Muscle of back (tissue), 13 donors: ENCODE measurements around the gene ATRNL1. TPM values are rescaled to one million over a fixed set of nuclear protein-coding genes. Genes with fewer than 3 reads are reported as not detected.
A peak's percentile ranks its signal among the peaks of the same experiment; 100 is the strongest.

Experiments
- DNase-seq, 3 donors: peaks; one replicate each; pipeline versions ENCODE4 v3.0.0 to v3.0.0-alpha.2; 2013
- long read RNA-seq, 9 donors: transcript quantifications; one replicate each; lab custom pipeline, GENCODE V29; 2026
- polyA plus RNA-seq, 10 donors: library from polyadenylated mRNA; unstranded; fragments of 120-200 nt; gene quantifications; one replicate each; pipeline ENCODE4 v1.2.1, GENCODE V29; 2013; ENCODE audit not compliant: insufficient read length in 10 of 10

ATRNL1 gene
- polyA plus RNA-seq = 1 to 10 TPM in 6 of 10 donors, under 1 TPM in 4; 0.52 to 5.2 (median 1.2) TPM
- long read RNA-seq, donor 1 = 0 reads
- long read RNA-seq, donor 2 = 0 reads
- long read RNA-seq, donor 3 = 0 reads
- long read RNA-seq, donor 4, partial matches to known transcripts = 0 of 1 reads
- long read RNA-seq, donor 4, other reads (novel, unspliced or antisense) = 0 of 1 reads
- long read RNA-seq, donor 5 = 0 reads
- long read RNA-seq, donor 6 = 0 reads
- long read RNA-seq, donor 7, partial matches to known transcripts = 0 of 1 reads
- long read RNA-seq, donor 7, other reads (novel, unspliced or antisense) = 0 of 1 reads
- long read RNA-seq, donor 8 = 0 reads
- long read RNA-seq, donor 9 = 0 reads

GRCh38 chr10:115093286-115093775 is at the start of gene ATRNL1:
TSS of gene ATRNL1 (plus strand) at chr10:115093365. CDS start at chr10:115093751, 386 bp downstream.
- peak; percentile 18 to 79 (median 71) for DNase-seq

- DNase-seq = no peak
These were observed 49.4 kb upstream of the ATRNL1 start for GRCh38 chr10:115043719-115044118.

GRCh38 chr10:115044891-115045290 is 48.3 kb upstream of the ATRNL1 start:
- no peak for DNase-seq

GRCh38 chr10:115045499-115045898 is 47.7 kb upstream of the ATRNL1 start:
- DNase-seq = no peak

- no peak for DNase-seq
These were observed 46.4 kb upstream of the ATRNL1 start for GRCh38 chr10:115046686-115047236.

GRCh38 chr10:115047705-115048104 is 45.5 kb upstream of the ATRNL1 start:
- DNase-seq = no peak

GRCh38 chr10:115049318-115049717 is 43.8 kb upstream of the ATRNL1 start:
- DNase-seq = no peak

GRCh38 chr10:115049960-115050359 is 43.2 kb upstream of the ATRNL1 start:
- peak in 1 of 3 donors; percentile 25 for DNase-seq

GRCh38 chr10:115050375-115051010 is 42.7 kb upstream of the ATRNL1 start:
- DNase-seq = no peak

GRCh38 chr10:115051216-115051615 is 41.9 kb upstream of the ATRNL1 start:
- DNase-seq = no peak

- no peak for DNase-seq
These were observed 40.9 kb upstream of the ATRNL1 start for GRCh38 chr10:115052226-115052625.

GRCh38 chr10:115052728-115053127 is 40.4 kb upstream of the ATRNL1 start:
- no peak for DNase-seq

- no peak for DNase-seq
These were observed 37.0 kb upstream of the ATRNL1 start for GRCh38 chr10:115056186-115056585.

- no peak for DNase-seq
These were observed 33.8 kb upstream of the ATRNL1 start for GRCh38 chr10:115059301-115059898.

- DNase-seq = peak; percentile 5 to 39 (median 33)
These were observed 29.2 kb upstream of the ATRNL1 start for GRCh38 chr10:115063701-115064658.

- no peak for DNase-seq
These were observed 27.4 kb upstream of the ATRNL1 start for GRCh38 chr10:115065801-115066200.

GRCh38 chr10:115066528-115066927 is 26.6 kb upstream of the ATRNL1 start:
- no peak for DNase-seq

GRCh38 chr10:115073796-115074195 is 19.4 kb upstream of the ATRNL1 start:
- DNase-seq = no peak

- DNase-seq = peak in 1 of 3 donors; percentile 20
These were observed 10.7 kb upstream of the ATRNL1 start for GRCh38 chr10:115082506-115082905.

- DNase-seq = no peak
These were observed 8.8 kb upstream of the ATRNL1 start for GRCh38 chr10:115084277-115084850.

GRCh38 chr10:115091161-115091560 is 2.0 kb upstream of the ATRNL1 start:
- DNase-seq = no peak
